Prostate gland (tissue), 2 donors: Measurements from ENCODE around the gene ELMOD2. TPM values are rescaled to one million over a fixed set of nuclear protein-coding genes. Genes with fewer than 3 reads are reported as not detected.

ENCODE experiments used
- DNase-seq: peaks from one replicate; pipeline ENCODE4 v3.0.0-alpha.2; 2019; ENCODE audit warnings: low spot score
- H3K27ac ChIP-seq, 2 donors: fragments of 200-600 bp; sonication (generic); 2 replicates each; pipeline ENCODE4 v1.5.1; 2017 to 2019
- H3K27me3 ChIP-seq: fragments of 200-600 bp; sonication (generic); replicated peaks from 2 replicates; pipeline ENCODE4 v1.5.1; 2019; ENCODE audit not compliant: insufficient read depth
- H3K36me3 ChIP-seq, 2 donors: fragments of 200-600 bp; sonication (generic); 1 replicate in 1 of 2; 2 replicates in 1 of 2; pipeline versions ENCODE4 v1.5.1 to v1.8.1; 2017 to 2019
- H3K4me1 ChIP-seq: fragments of 200-600 bp; sonication (generic); replicated peaks from 2 replicates; pipeline ENCODE4 v1.5.1; 2019
- H3K4me3 ChIP-seq, 2 donors: fragments of 200-600 bp; sonication (generic); 2 replicates each; pipeline ENCODE4 v1.5.1; 2017 to 2019
- H3K9me3 ChIP-seq: fragments of 200-600 bp; sonication (generic); 2 replicates; pipeline ENCODE4 v1.5.1; 2017
- CTCF ChIP-seq, 4 experiments: fragments of 200-600 bp in 2 of 4; fragments of 450-650 bp in 2 of 4; sonication (generic) in 2 of 4; IDR thresholded peaks; 1 replicate in 3 of 4; 2 replicates in 1 of 4; pipeline ENCODE4 v1.5.1; 2016 to 2019; ENCODE audit warnings: antibody characterized with exemption in 4 of 4, mild to moderate bottlenecking in 2 of 4, moderate library complexity in 2 of 4
- POLR2A ChIP-seq: fragments of 450-650 bp; IDR thresholded peaks from one replicate; pipeline ENCODE4 v1.6.1; 2016; ENCODE audit warnings: antibody characterized with exemption, mild to moderate bottlenecking
- POLR2AphosphoS5 ChIP-seq: sonication (generic); formaldehyde crosslinking; IDR thresholded peaks from one replicate; pipeline ENCODE4 v1.6.1; 2017; ENCODE audit warnings: antibody characterized with exemption
- WGBS: methylation state at CpG from one replicate; pipeline ENCODE4 v1.1.5; 2018; 5-methylcytosine and 5-hydroxymethylcytosine counted together
- intact Hi-C: fragments of 100-400 bp; cut with DNase I; formaldehyde crosslinking; loops from one replicate; pipeline ENCODE4 v1.14.2; 2022
- total RNA-seq, 2 donors: library from RNA; depleted of rRNA; stranded (reverse); fragments of >200 nt; gene quantifications; one replicate each; pipeline ENCODE4 v1.1.0, GENCODE V29; 2016

Gene ELMOD2
- total RNA-seq, 2 donors from 2014 or later, result 35.0 to 39.2 TPM

DNA sequence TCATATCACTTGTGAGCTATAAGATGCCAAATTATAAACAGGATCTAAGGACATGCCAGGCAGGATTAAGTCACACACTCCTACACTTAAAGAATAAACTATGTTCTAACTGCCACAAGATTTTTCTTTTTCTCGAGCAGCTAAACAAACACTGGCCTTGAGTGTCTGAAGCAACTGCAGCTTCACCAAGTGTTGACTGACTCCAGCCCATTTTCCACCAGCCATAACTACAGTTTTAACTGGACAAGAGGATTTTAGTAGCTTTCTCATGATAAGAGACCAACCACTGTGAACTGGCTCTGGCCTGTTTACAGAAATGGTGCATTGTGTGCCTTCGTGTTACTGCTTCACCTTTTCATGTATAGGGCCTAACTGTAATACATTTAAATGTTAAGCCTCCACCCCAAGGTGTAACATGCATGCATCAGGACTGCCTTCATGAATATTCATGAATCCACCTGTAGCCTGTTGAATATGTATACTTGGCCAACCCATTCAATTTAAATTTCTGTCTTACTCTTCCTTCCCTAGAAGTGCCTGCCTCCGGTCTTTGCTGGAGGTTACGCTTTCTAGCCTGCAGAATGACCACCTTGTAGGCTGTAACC, 34.0 kb downstream of the ELMOD2 start:
- no peak for TF ChIP-seq POLR2A
- no peak for TF ChIP-seq CTCF (IDR thresholded peaks at IDR 0.05)
- TF ChIP-seq POLR2AphosphoS5, result no peak
- H3K36me3 ChIP-seq, result no peaks in the 10 kb centered on the region
- intact Hi-C loops, result no loop called here
- whole genome bisulfite sequencing, result 77% methylated on average over 4 of the region's 4 CpGs
- H3K27ac ChIP-seq, result no peak overlapping the region
- H3K27me3 ChIP-seq, result no peaks in the 10 kb centered on the region
- no peaks in the 10 kb centered on the region for H3K4me1 ChIP-seq
- no peaks in the 10 kb centered on the region for H3K9me3 ChIP-seq
- H3K4me3 ChIP-seq, result no peak overlapping the region
- no peak for DNase-seq

DNA sequence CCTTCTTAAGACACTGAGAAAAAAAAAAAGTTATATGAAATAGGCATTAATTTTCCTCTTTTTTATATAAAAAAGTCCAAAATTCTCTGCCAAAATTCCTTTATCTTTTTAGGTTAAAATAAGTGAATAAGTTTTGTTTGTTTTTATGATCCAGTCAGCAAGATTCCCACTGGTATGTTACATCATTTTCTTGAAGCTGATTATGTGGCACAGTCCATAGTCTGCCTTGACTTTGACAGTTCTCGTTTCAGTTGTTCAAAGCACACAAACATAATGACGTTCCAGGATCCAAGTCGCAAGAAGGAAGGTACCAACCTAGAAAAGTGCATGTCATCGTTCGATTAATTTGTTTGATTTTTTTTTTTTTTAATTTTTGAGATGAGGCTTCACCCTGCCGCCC, 35.7 kb downstream of the ELMOD2 start:
- no peak overlapping the region for H3K4me3 ChIP-seq

GRCh38 chr4:140568507-140569306, 44.7 kb downstream of the ELMOD2 start, which contains the start of gene UCP1:
Gene UCP1 (minus strand): TSS chr4:140568961. CDS start chr4:140568729, 232 bp downstream.
- 3% methylated on average over 41 of the region's 69 CpGs for WGBS
- no peak for DNase-seq
- Histone ChIP-seq H3K36me3 (no peaks in the 10 kb centered on the region), H3K27me3 (no peaks in the 10 kb centered on the region), H3K9me3 (no peaks in the 10 kb centered on the region), H3K4me3 (peak within 1 kb of the TSS; percentile 31 to 44), H3K27ac (no peak within 1 kb of the TSS), H3K4me1 (no peaks in the 10 kb centered on the region)
- TF ChIP-seq POLR2A (no peak), POLR2AphosphoS5 (no peak), CTCF (IDR thresholded peaks at IDR 0.05) (no peak)
- intact Hi-C loops, result no loop called here

More for the DNA sequence above, 35.7 kb downstream of the ELMOD2 start:
- no peaks in the 10 kb centered on the region for H3K4me1 ChIP-seq
- H3K36me3 ChIP-seq, result no peaks in the 10 kb centered on the region
- TF ChIP-seq POLR2AphosphoS5, result no peak
- TF ChIP-seq POLR2A, result no peak
- TF ChIP-seq CTCF (IDR thresholded peaks at IDR 0.05), result no peak
- H3K9me3 ChIP-seq, result no peaks in the 10 kb centered on the region
- no peaks in the 10 kb centered on the region for H3K27me3 ChIP-seq
- intact Hi-C loops, result no loop called here
- 89% methylated on average over 6 of the region's 6 CpGs for WGBS
- DNase-seq, result no peak
- no peak overlapping the region for H3K27ac ChIP-seq

DNA sequence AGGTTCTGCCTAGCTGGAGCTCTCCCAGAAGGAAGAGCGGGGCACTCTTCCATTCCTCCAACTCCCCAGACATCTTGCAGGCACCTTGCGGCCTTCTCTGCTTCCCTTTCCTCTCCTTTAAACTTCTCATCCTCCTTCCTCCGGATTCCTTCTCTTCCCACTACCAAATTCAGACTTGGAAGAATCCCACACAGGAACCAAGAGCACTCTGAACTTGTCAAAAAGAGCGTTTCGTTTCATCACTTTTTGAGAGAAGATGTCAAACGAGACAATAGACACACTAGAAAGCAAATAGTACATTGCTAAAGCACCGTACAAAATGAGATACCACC, 45.3 kb downstream of the ELMOD2 start:
- Histone ChIP-seq H3K27ac (no peak overlapping the region), H3K4me1 (no peaks in the 10 kb centered on the region), H3K36me3 (no peaks in the 10 kb centered on the region), H3K27me3 (no peaks in the 10 kb centered on the region), H3K9me3 (no peaks in the 10 kb centered on the region), H3K4me3 (peak overlapping the region; percentile 31 to 44)
- no peak for DNase-seq
- 57% methylated on average over 7 of the region's 7 CpGs for WGBS
- no peak for TF ChIP-seq POLR2A
- TF ChIP-seq CTCF (IDR thresholded peaks at IDR 0.05), result no peak
- no peak for TF ChIP-seq POLR2AphosphoS5
- intact Hi-C loops, result no loop called here

DNA sequence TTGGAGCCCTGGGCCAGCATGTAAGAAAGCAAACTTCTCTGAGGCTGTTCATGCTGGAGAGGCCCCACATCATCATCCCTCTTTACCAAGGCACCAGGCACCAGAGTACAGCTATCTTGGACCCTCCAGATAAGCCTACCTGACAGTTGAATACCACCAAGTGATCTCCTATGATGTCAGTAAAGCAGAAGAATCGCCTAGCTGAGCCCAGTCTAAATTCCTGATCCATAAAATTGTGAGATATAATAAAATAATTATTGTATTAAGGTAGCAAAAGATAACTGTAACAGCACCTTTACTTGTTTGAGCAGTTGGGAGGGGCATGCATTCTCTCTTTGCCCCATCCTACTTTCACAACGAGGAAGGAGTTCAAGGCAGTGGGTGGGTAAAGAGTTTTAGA, 47.7 kb downstream of the ELMOD2 start:
- intact Hi-C loops, result no loop called here
- 93% methylated on average over 2 of the region's 2 CpGs for WGBS
- H3K4me3 ChIP-seq, result no peak overlapping the region
- TF ChIP-seq CTCF (IDR thresholded peaks at IDR 0.05), result no peak
- no peak for TF ChIP-seq POLR2AphosphoS5
- no peak for TF ChIP-seq POLR2A
- no peaks in the 10 kb centered on the region for H3K27me3 ChIP-seq
- DNase-seq, result no peak
- H3K9me3 ChIP-seq, result no peaks in the 10 kb centered on the region
- no peaks in the 10 kb centered on the region for H3K4me1 ChIP-seq
- H3K27ac ChIP-seq, result no peak overlapping the region
- H3K36me3 ChIP-seq, result no peaks in the 10 kb centered on the region
